Kidney (tissue), 14 donors: ENCODE data around the gene DHH. TPM values are rescaled to one million over a fixed set of nuclear protein-coding genes. Genes with fewer than 3 reads are reported as not detected.
"Not testable (repeated sequence)": the region's sequence is repeated elsewhere in the genome, so short reads cannot be mapped to it uniquely, and the experiment has no call there.

Experiments used
- DNase-seq, 5 donors: peaks; one replicate each; pipeline ENCODE4 v3.0.0-alpha.2; 2013 to 2020
- FAIRE-seq: peaks from 2 replicates; lab custom pipeline; 2012; peaks lifted over from hg19 to GRCh38; lab: Jason Lieb, UNC
- H3K27ac ChIP-seq, 2 donors: one replicate each; pipeline ENCODE4 v1.7.0; 2013; ENCODE audit warnings: low read depth in 2 of 2, low read length in 2 of 2, inconsistent platforms in 1 of 2
- H3K27me3 ChIP-seq: one replicate; pipeline ENCODE4 v1.7.1; 2013; ENCODE audit warnings: low read length, inconsistent platforms; ENCODE audit not compliant: control insufficient read depth, insufficient read depth
- H3K36me3 ChIP-seq, 3 donors: one replicate each; pipeline versions ENCODE4 v1.7.0 to v1.7.1; 2013; ENCODE audit warnings: low read length in 3 of 3, control low read depth in 1 of 3, inconsistent platforms in 1 of 3; ENCODE audit not compliant: insufficient read depth in 3 of 3, control insufficient read depth in 2 of 3
- H3K4me1 ChIP-seq, 3 donors: one replicate each; pipeline versions ENCODE4 v1.7.0 to v1.7.1; 2013; ENCODE audit warnings: low read length in 3 of 3, inconsistent platforms in 1 of 3, low read depth in 1 of 3; ENCODE audit not compliant: control insufficient read depth in 2 of 3, insufficient read depth in 2 of 3
- H3K4me3 ChIP-seq, 3 donors: one replicate each; pipeline versions ENCODE4 v1.7.0 to v1.8.1; 2013; ENCODE audit warnings: low read length in 3 of 3, control low read depth in 1 of 3, inconsistent platforms in 1 of 3
- H3K9ac ChIP-seq, 3 donors: one replicate each; pipeline versions ENCODE4 v1.7.0 to v1.7.1; 2013; ENCODE audit warnings: low read length in 3 of 3, control low read depth in 1 of 3, inconsistent platforms in 1 of 3
- H3K9me3 ChIP-seq, 3 donors: one replicate each; pipeline versions ENCODE4 v1.7.0 to v1.7.1; 2013; ENCODE audit warnings: low read length in 3 of 3, control low read depth in 1 of 3, inconsistent platforms in 1 of 3; ENCODE audit not compliant: control insufficient read depth in 2 of 3, insufficient read depth in 1 of 3
- intact Hi-C: fragments of 100-400 bp; cut with DNase I; formaldehyde crosslinking; loops from one replicate; pipeline ENCODE4 v1.11.1; 2022
- polyA plus RNA-seq: library from polyadenylated mRNA; stranded (reverse); fragments of 350-450 nt; fragmentation: Illumina TruSeq; extraction: RNeasy Lipid Tissue Mini Kit (QIAGEN cat#74804); gene quantifications from one replicate; pipeline ENCODE4 v1.2.3, GENCODE V29; 2014; ENCODE audit warnings: low read depth, low replicate concordance; ENCODE audit not compliant: insufficient read depth
- total RNA-seq: library from RNA; stranded (reverse); fragmentation: NEBNext Ultra II Directional; extraction: Animal tissue kit (Norgen Biotek cat#: 25700); gene quantifications from one replicate; pipeline ENCODE4 v1.2.1, GENCODE V29; 2021
- TF ChIP-seq, protein P1 (sequence below): IDR thresholded peaks from 3 replicates; pipeline ENCODE4 v1.5.1; 2012; ENCODE audit warnings: mild to moderate bottlenecking, moderate library complexity, borderline replicate concordance; ENCODE audit not compliant: insufficient read depth; ENCODE audit errors: extremely low read depth
- donor health status: control.
- donor health status: control.
- donor health status: control.
- donor health status: control.
- donor health status: control.
- donor health status: DM: yes; HTN: yes; CAD: no.
- donor health status: Normal renal cell carcinoma (clear cell type).

DHH gene
- total and polyA plus RNA-seq, 2 donors from 2014 or later = 0.54 to 1.6 TPM

GRCh38 chr12:49064767-49065152 lies 29.8 kb downstream of the DHH start:
- Histone ChIP-seq H3K36me3 (no peaks in the 10 kb centered on the region), H3K9me3 (no peaks in the 10 kb centered on the region), H3K4me3 (no peak overlapping the region), H3K9ac (no peak overlapping the region), H3K27me3 (no peaks in the 10 kb centered on the region), H3K4me1 (peaks cover 0 to 11% (median 0%) of the 10 kb centered on the region in 3 donors), H3K27ac (no peak overlapping the region)
- no peak for DNase-seq
- intact Hi-C loops = loop anchor here (10.0 kb wide), 1 partner anchor 60 kb away; no protein-coding TSS in a partner anchor
- TF ChIP-seq, protein P1, sequence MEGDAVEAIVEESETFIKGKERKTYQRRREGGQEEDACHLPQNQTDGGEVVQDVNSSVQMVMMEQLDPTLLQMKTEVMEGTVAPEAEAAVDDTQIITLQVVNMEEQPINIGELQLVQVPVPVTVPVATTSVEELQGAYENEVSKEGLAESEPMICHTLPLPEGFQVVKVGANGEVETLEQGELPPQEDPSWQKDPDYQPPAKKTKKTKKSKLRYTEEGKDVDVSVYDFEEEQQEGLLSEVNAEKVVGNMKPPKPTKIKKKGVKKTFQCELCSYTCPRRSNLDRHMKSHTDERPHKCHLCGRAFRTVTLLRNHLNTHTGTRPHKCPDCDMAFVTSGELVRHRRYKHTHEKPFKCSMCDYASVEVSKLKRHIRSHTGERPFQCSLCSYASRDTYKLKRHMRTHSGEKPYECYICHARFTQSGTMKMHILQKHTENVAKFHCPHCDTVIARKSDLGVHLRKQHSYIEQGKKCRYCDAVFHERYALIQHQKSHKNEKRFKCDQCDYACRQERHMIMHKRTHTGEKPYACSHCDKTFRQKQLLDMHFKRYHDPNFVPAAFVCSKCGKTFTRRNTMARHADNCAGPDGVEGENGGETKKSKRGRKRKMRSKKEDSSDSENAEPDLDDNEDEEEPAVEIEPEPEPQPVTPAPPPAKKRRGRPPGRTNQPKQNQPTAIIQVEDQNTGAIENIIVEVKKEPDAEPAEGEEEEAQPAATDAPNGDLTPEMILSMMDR = no peak
- no peak for FAIRE-seq

DNA sequence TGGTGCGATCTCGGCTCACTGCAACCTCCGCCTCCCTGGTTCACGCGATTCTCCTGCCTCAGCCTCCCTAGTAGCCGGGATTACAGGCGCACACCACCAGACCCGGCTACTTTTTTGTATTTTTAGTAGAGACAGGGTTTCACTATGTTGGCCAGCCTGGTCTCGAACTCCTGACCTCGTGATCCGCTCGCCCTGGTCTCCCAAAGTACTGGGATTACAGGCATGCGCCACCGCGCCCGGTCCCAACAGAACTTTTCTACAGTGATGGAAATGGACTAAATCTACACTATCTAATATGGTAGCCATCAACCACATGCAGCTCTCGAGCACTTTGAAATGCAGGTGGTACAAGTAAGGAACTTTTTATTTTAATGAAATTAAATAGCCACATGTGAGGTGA lies 32.7 kb downstream of the DHH start:
- FAIRE-seq = not testable (repeated sequence)
- intact Hi-C loops = loop anchor here (10.0 kb wide), 1 partner anchor 63 kb away; no protein-coding TSS in a partner anchor

GRCh38 chr12:49061157-49061650 lies 33.4 kb downstream of the DHH start:
- peaks cover 3 to 33% (median 26%) of the 10 kb centered on the region in 3 donors for H3K4me1 ChIP-seq
- TF ChIP-seq, protein P1 = no peak
- intact Hi-C loops = loop anchor here (10.0 kb wide), 1 partner anchor 64 kb away; no protein-coding TSS in a partner anchor
- peak overlapping the region; percentile 64 to 96 (median 88) for H3K4me3 ChIP-seq
- no peaks in the 10 kb centered on the region for H3K9me3 ChIP-seq
- H3K27ac ChIP-seq = peak overlapping the region in 1 of 2 donors; percentile 96
- no peaks in the 10 kb centered on the region for H3K27me3 ChIP-seq
- FAIRE-seq = no peak
- peak in 1 of 5 donors; percentile 15 for DNase-seq
- H3K36me3 ChIP-seq = no peaks in the 10 kb centered on the region
- H3K9ac ChIP-seq = peak overlapping the region; percentile 37 to 85 (median 41)

More for the DNA sequence above, 32.7 kb downstream of the DHH start:
- not testable (repeated sequence) for H3K27me3 ChIP-seq, H3K9ac ChIP-seq, H3K4me3 ChIP-seq, H3K27ac ChIP-seq, DNase-seq, H3K36me3 ChIP-seq, H3K9me3 ChIP-seq
- peaks cover 0 to 26% (median 18%) of the 10 kb centered on the region in 3 donors for H3K4me1 ChIP-seq

DNA sequence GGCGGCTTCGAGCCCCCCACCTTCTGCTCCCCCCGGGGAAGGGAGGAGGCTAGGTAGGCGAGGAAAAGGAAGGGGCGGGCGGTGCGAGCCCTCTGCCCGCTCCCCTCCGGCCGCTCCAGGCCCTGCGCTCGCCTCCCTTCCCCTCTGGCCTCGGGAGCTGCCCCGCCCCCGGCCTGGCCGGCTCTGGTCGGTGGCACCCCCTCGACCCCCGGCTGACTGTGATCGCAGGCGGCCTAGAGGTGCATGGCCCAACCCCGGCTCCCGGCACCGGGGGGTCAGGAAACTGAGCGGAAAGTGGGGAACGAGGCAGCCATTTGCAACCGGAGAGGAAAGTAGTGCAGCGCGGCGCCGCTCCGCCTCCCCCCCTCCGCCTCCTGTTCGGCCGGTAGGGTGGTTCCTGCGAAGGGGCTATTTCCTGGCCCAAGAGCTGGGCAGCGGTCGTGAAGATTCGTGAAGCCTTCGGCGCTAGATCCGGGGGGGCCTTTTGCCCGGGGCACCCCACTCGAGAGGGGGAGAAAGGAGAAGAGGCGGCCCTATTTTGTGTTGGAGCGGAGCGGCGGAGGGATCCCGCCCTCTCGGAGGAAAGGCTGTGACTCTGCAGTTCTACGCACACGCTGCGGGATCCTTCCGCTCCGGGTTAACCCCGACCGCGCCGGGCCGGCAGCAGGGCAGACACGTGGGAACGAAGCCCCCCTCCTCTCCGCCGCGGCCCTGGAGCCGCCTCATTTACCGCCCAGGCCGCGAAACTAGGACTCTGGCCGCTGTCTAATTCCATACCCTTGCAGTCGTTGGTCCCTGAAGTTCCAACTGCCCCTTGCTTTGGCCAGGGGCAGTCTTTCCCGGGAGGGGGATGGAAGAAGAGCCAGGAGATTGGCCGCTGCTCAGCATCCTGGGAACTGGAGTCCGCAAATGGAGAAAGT lies 34.1 kb downstream of the DHH start, which contains the start of gene KMT2D:
KMT2D (minus strand) TSS at position 558 of the 920 bp plus-strand sequence. CDS start 5,470 bp downstream, outside the sequence.
- H3K9ac ChIP-seq = peak within 1 kb of the TSS; percentile 41 to 85 (median 74)
- FAIRE-seq (no peak), DNase-seq (peak; percentile 95 to 98 (median 97))
- intact Hi-C loops = loop anchor here (10.0 kb wide), 1 partner anchor 64 kb away; no protein-coding TSS in a partner anchor
- H3K4me3 ChIP-seq = peak within 1 kb of the TSS; percentile 68 to 96 (median 88)
- TF ChIP-seq, protein P1 = peak; percentile 19
- H3K4me1 ChIP-seq = peaks cover 3 to 39% (median 28%) of the 10 kb centered on the region in 3 donors
- H3K9me3 ChIP-seq = no peaks in the 10 kb centered on the region
- no peaks in the 10 kb centered on the region for H3K27me3 ChIP-seq
- no peaks in the 10 kb centered on the region for H3K36me3 ChIP-seq
- H3K27ac ChIP-seq = peak within 1 kb of the TSS; percentile 96 to 98
